ENCODE measurements around the gene CEACAM6.

DNA sequence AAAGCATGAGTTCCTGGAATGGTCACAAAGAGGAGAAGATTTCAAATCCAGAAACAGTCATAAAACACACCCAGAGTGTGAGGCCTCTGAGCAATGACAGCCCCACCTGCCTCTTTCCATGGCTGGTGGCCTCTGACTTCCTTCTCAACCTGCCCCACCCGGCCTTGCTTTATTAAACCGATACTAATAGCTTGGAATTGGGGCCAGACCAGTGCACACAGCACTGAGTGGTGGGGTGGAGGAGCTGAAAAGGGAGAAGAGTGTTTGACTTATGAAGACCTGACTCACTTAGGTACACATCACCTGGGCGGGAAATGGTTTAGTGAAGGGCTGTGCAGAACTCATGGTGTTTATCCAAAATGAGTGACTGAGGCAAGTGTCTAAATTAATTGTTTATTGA lies 20.7 kb upstream of the CEACAM6 start:
- TF ChIP-seq, protein P1, sequence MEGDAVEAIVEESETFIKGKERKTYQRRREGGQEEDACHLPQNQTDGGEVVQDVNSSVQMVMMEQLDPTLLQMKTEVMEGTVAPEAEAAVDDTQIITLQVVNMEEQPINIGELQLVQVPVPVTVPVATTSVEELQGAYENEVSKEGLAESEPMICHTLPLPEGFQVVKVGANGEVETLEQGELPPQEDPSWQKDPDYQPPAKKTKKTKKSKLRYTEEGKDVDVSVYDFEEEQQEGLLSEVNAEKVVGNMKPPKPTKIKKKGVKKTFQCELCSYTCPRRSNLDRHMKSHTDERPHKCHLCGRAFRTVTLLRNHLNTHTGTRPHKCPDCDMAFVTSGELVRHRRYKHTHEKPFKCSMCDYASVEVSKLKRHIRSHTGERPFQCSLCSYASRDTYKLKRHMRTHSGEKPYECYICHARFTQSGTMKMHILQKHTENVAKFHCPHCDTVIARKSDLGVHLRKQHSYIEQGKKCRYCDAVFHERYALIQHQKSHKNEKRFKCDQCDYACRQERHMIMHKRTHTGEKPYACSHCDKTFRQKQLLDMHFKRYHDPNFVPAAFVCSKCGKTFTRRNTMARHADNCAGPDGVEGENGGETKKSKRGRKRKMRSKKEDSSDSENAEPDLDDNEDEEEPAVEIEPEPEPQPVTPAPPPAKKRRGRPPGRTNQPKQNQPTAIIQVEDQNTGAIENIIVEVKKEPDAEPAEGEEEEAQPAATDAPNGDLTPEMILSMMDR (conservative IDR thresholded peaks at IDR 0.05; ENCODE audit: low read length): no peak
- TF ChIP-seq EZH2phosphoT487 (IDR thresholded peaks at IDR 0.05; ENCODE audit: borderline replicate concordance): no peak

All from Loucy (cell line).